HepG2 (cell line): ENCODE measurements around the gene TOR2A. TPM values are rescaled to one million over a fixed set of nuclear protein-coding genes. Genes with fewer than 3 reads are reported as not detected.

Source experiments
- EZH2 ChIP-seq: conservative IDR thresholded peaks from 2 replicates; pipeline ENCODE4 v1.6.1; 2012; ENCODE audit warnings: mild to moderate bottlenecking, low read depth, low read length, moderate library complexity
- FOSL2 ChIP-seq: sonication (generic); formaldehyde crosslinking; IDR thresholded peaks from 2 replicates; pipeline ENCODE4 v1.4.0; 2020; ENCODE audit warnings: missing genetic modification reagents
- FOXJ3 ChIP-seq: sonication (generic); formaldehyde crosslinking; IDR thresholded peaks from 2 replicates; pipeline ENCODE4 v1.4.0; 2020; ENCODE audit warnings: missing genetic modification reagents, mild to moderate bottlenecking, borderline replicate concordance
- HNRNPLL ChIP-seq: fragments of 200-400 bp; formaldehyde crosslinking; IDR thresholded peaks from 2 replicates; pipeline ENCODE4 v1.6.1; 2017; ENCODE audit warnings: mild to moderate bottlenecking, low read depth, low read length; ENCODE audit not compliant: poor library complexity, severe bottlenecking
- KAT7 ChIP-seq: IDR thresholded peaks from 2 replicates; pipeline ENCODE4 v1.6.1; 2018; ENCODE audit warnings: borderline replicate concordance, missing compliant biosample characterization
- MBNL3 ChIP-seq: fragments of 250-450 bp; sonication (Bioruptor Pico); conservative IDR thresholded peaks from 2 replicates; pipeline ENCODE4 v1.8.0; 2022; ENCODE audit warnings: mild to moderate bottlenecking, inconsistent platforms
- MYNN ChIP-seq: sonication (generic); formaldehyde crosslinking; IDR thresholded peaks from 2 replicates; pipeline ENCODE4 v1.4.0; 2020; ENCODE audit warnings: mild to moderate bottlenecking, low read depth, missing genetic modification reagents
- RARG ChIP-seq: sonication (generic); formaldehyde crosslinking; IDR thresholded peaks from 2 replicates; pipeline ENCODE4 v1.4.0; 2020; ENCODE audit warnings: low read depth, mild to moderate bottlenecking, missing genetic modification reagents
- RBAK ChIP-seq: sonication (generic); formaldehyde crosslinking; IDR thresholded peaks from 2 replicates; pipeline ENCODE4 v1.5.1; 2020; ENCODE audit warnings: mild to moderate bottlenecking, missing genetic modification reagents
- TP53 ChIP-seq: sonication (generic); formaldehyde crosslinking; conservative IDR thresholded peaks from 2 replicates; pipeline ENCODE4 v1.4.0; 2020; ENCODE audit warnings: missing genetic modification reagents
- ZKSCAN8 ChIP-seq: IDR thresholded peaks from 2 replicates; pipeline ENCODE4 v1.6.1; 2016; ENCODE audit warnings: borderline replicate concordance, missing genetic modification reagents, missing compliant biosample characterization
- ZNF274 ChIP-seq: sonication (generic); formaldehyde crosslinking; IDR thresholded peaks from 2 replicates; pipeline ENCODE4 v1.5.1; 2020; ENCODE audit warnings: mild to moderate bottlenecking, missing genetic modification reagents
- ZNF441 ChIP-seq: sonication (generic); formaldehyde crosslinking; IDR thresholded peaks from 2 replicates; pipeline ENCODE4 v1.7.0; 2021; ENCODE audit warnings: missing genetic modification reagents, borderline replicate concordance
- ZNF713 ChIP-seq: sonication (generic); formaldehyde crosslinking; IDR thresholded peaks from 2 replicates; pipeline ENCODE4 v1.4.0; 2020; ENCODE audit warnings: mild to moderate bottlenecking, missing genetic modification reagents
- ZZZ3 ChIP-seq: sonication (generic); formaldehyde crosslinking; IDR thresholded peaks from 2 replicates; pipeline ENCODE4 v1.4.0; 2020; ENCODE audit warnings: missing genetic modification reagents, mild to moderate bottlenecking, borderline replicate concordance
- polyA plus RNA-seq, 8 experiments: library from polyadenylated mRNA; depleted of rRNA in 3 of 8; stranded (reverse) in 7 of 8; unstranded in 1 of 8; fragments of >200 nt; fragmentation: Illumina TruSeq in 4 of 8; extraction: Trizol in 4 of 8; gene quantifications; 2 replicates each; pipeline versions ENCODE4 v1.2.1 to v1.2.3, GENCODE V29; 2011 to 2016; ENCODE audit warnings: low read depth in 4 of 8, missing spikeins in 1 of 8, mixed read lengths in 1 of 8; ENCODE audit not compliant: insufficient read depth in 1 of 8
- total RNA-seq, 5 experiments: library from RNA; depleted of rRNA; stranded (reverse); fragments of >200 nt; fragmentation: Illumina TruSeq; extraction: Trizol; gene quantifications; 2 replicates each; pipeline ENCODE4 v1.2.3, GENCODE V29; 2016; ENCODE audit warnings: low read depth in 1 of 5
- TF ChIP-seq, protein P1 (sequence below): sonication (generic); formaldehyde crosslinking; IDR thresholded peaks from 2 replicates; pipeline ENCODE4 v1.4.0; 2020; ENCODE audit warnings: missing genetic modification reagents, mild to moderate bottlenecking, borderline replicate concordance
- TF ChIP-seq, protein P2 (sequence below): sonication (generic); formaldehyde crosslinking; IDR thresholded peaks from 2 replicates; pipeline ENCODE4 v1.4.0; 2020; ENCODE audit warnings: mild to moderate bottlenecking, low read depth, missing genetic modification reagents
- TF ChIP-seq, protein P3 (sequence below): sonication (generic); formaldehyde crosslinking; IDR thresholded peaks from 2 replicates; pipeline ENCODE4 v1.9.0; 2021; ENCODE audit warnings: missing genetic modification reagents, borderline replicate concordance
- TF ChIP-seq, protein P4 (sequence below): IDR thresholded peaks from 2 replicates; pipeline ENCODE4 v1.6.1; 2016; ENCODE audit warnings: control low read depth
- TF ChIP-seq, protein P5 (sequence below): sonication (generic); formaldehyde crosslinking; IDR thresholded peaks from 2 replicates; pipeline ENCODE4 v1.8.1; 2022; ENCODE audit warnings: low read depth, mild to moderate bottlenecking, missing genetic modification reagents

Gene TOR2A
- total and polyA plus RNA-seq, 2 of the 13 experiments (the other 11 are each of a cell fraction or from before 2014, with no cell fraction given) = 3.5 to 7.2 TPM

DNA sequence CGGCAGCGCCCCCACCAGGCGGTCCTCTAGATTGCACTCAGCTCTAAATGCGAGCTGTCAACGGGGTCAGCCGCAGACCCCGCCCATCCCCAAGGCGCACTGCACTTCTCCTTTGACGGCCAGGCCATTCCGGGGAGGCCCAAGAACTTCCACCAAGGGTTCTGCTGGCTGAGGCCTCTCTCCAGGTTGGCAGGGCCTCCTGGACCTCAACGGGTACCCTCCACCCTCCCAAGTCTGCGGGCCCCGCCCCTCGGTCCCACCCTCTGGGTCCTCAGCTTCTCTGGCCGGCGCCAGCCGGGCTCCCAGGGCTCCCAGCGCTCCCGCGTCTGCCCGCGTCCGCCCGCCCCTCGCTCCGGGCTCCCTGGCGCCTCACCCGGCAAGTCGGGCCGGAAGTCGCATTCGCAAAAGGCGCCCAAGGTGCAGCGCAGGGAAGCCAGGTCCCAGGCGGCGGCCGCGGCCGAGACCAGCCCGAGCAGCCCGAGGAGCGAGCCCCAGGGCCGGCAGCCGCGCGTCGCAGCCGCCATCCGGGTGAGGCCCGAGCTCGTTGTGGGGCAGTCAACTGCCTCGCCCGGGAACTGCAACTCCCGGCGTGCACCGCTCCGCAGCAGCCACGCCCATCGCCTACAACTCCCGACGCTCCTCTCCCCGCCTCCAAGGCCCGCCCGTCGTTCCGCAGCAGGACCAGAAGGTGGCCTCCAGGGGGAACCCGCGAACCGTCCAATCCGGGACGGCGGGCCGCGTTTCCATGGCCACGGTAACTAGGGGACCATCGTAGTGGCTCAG, at the start of gene TOR2A (continued):
- TF ChIP-seq FOXJ3 (no peak), ZKSCAN8 (CRISPR knock-in tag) (no peak), RBAK (CRISPR knock-in tag) (no peak), ZNF713 (CRISPR knock-in tag) (0 out of 2 replicates have a peak, but pooled peaks have one; percentile 65), ZZZ3 (CRISPR knock-in tag) (peak; percentile 55; the same call in 1 of the 2 replicates), ZNF441 (CRISPR knock-in tag) (no peak), TP53 (no peak), KAT7 (CRISPR knock-in tag) (no peak), MBNL3 (no peak), HNRNPLL (peak; percentile 49), ZNF274 (no peak), MYNN (CRISPR knock-in tag) (peak; percentile 99), RARG (CRISPR knock-in tag) (peak; percentile 78; the same call in 1 of the 2 replicates), FOSL2 (CRISPR knock-in tag) (peak; percentile 13), EZH2 (no peak)
- TF ChIP-seq, protein P1, sequence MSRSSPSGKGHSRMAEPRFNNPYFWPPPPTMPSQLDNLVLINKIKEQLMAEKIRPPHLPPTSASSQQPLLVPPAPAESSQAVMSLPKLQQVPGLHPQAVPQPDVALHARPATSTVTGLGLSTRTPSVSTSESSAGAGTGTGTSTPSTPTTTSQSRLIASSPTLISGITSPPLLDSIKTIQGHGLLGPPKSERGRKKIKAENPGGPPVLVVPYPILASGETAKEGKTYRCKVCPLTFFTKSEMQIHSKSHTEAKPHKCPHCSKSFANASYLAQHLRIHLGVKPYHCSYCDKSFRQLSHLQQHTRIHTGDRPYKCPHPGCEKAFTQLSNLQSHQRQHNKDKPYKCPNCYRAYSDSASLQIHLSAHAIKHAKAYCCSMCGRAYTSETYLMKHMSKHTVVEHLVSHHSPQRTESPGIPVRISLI (CRISPR knock-in tag) = no peak; the same call in 1 of the 2 replicates
- TF ChIP-seq, protein P2, sequence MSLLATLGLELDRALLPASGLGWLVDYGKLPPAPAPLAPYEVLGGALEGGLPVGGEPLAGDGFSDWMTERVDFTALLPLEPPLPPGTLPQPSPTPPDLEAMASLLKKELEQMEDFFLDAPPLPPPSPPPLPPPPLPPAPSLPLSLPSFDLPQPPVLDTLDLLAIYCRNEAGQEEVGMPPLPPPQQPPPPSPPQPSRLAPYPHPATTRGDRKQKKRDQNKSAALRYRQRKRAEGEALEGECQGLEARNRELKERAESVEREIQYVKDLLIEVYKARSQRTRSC = no peak
- TF ChIP-seq, protein P3, sequence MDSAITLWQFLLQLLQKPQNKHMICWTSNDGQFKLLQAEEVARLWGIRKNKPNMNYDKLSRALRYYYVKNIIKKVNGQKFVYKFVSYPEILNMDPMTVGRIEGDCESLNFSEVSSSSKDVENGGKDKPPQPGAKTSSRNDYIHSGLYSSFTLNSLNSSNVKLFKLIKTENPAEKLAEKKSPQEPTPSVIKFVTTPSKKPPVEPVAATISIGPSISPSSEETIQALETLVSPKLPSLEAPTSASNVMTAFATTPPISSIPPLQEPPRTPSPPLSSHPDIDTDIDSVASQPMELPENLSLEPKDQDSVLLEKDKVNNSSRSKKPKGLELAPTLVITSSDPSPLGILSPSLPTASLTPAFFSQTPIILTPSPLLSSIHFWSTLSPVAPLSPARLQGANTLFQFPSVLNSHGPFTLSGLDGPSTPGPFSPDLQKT = no peak
- TF ChIP-seq, protein P4, sequence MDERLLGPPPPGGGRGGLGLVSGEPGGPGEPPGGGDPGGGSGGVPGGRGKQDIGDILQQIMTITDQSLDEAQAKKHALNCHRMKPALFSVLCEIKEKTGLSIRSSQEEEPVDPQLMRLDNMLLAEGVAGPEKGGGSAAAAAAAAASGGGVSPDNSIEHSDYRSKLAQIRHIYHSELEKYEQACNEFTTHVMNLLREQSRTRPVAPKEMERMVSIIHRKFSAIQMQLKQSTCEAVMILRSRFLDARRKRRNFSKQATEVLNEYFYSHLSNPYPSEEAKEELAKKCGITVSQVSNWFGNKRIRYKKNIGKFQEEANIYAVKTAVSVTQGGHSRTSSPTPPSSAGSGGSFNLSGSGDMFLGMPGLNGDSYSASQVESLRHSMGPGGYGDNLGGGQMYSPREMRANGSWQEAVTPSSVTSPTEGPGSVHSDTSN (CRISPR knock-in tag) = no peak
- TF ChIP-seq, protein P5, sequence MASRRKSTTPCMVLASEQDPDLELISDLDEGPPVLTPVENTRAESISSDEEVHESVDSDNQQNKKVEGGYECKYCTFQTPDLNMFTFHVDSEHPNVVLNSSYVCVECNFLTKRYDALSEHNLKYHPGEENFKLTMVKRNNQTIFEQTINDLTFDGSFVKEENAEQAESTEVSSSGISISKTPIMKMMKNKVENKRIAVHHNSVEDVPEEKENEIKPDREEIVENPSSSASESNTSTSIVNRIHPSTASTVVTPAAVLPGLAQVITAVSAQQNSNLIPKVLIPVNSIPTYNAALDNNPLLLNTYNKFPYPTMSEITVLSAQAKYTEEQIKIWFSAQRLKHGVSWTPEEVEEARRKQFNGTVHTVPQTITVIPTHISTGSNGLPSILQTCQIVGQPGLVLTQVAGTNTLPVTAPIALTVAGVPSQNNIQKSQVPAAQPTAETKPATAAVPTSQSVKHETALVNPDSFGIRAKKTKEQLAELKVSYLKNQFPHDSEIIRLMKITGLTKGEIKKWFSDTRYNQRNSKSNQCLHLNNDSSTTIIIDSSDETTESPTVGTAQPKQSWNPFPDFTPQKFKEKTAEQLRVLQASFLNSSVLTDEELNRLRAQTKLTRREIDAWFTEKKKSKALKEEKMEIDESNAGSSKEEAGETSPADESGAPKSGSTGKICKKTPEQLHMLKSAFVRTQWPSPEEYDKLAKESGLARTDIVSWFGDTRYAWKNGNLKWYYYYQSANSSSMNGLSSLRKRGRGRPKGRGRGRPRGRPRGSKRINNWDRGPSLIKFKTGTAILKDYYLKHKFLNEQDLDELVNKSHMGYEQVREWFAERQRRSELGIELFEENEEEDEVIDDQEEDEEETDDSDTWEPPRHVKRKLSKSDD (CRISPR knock-in tag) = no peak
